Keratinocyte (primary cell): ENCODE results near the gene SLCO3A1. TPM values are rescaled to one million over a fixed set of nuclear protein-coding genes. Genes with fewer than 3 reads are reported as not detected.

ENCODE experiments used
- DNase-seq: peaks from one replicate; pipeline ENCODE4 v3.0.0-alpha.2; 2011; ENCODE audit warnings: low read depth, missing footprints, low spot score
- FAIRE-seq: peaks from 2 replicates; lab custom pipeline; 2011; peaks lifted over from hg19 to GRCh38; lab: Jason Lieb, UNC
- H2AFZ ChIP-seq: 2 replicates; pipeline ENCODE4 v1.6.0; 2012; ENCODE audit warnings: low read length, control low read depth, inconsistent platforms; ENCODE audit not compliant: control insufficient read depth
- H3K27ac ChIP-seq: 2 replicates; pipeline ENCODE4 v1.5.1; 2011; ENCODE audit warnings: low read length; ENCODE audit not compliant: control insufficient read depth, insufficient read depth
- H3K27me3 ChIP-seq: 3 replicates; pipeline ENCODE4 v1.6.0; 2011; ENCODE audit warnings: low read length; ENCODE audit not compliant: control insufficient read depth, insufficient read depth; ENCODE audit errors: extremely low read depth
- H3K36me3 ChIP-seq, 2 experiments: 2 replicates in 1 of 2; 3 replicates in 1 of 2; pipeline ENCODE4 v1.5.1; 2011; ENCODE audit warnings: low read length in 2 of 2, mild to moderate bottlenecking in 1 of 2; ENCODE audit not compliant: control insufficient read depth in 2 of 2, insufficient read depth in 2 of 2; ENCODE audit errors: extremely low read depth in 1 of 2
- H3K4me1 ChIP-seq: 3 replicates; pipeline ENCODE4 v1.5.1; 2011; ENCODE audit warnings: low read length; ENCODE audit not compliant: control insufficient read depth, insufficient read depth; ENCODE audit errors: extremely low read depth
- H3K4me2 ChIP-seq: 3 replicates; pipeline ENCODE4 v1.6.0; 2011; ENCODE audit warnings: low read depth, low read length; ENCODE audit not compliant: control insufficient read depth, insufficient read depth; ENCODE audit errors: extremely low read depth
- H3K4me3 ChIP-seq, 3 experiments: fragments of 200-600 bp in 1 of 3; sonication (generic) in 1 of 3; 2 replicates in 2 of 3; 3 replicates in 1 of 3; pipeline ENCODE4 v1.5.1; 2011 to 2016; ENCODE audit warnings: low read length in 3 of 3, mild to moderate bottlenecking in 3 of 3, control low read depth in 2 of 3, inconsistent platforms in 1 of 3, low read depth in 1 of 3, mixed read lengths in 1 of 3, mixed run types in 1 of 3, moderate library complexity in 1 of 3; ENCODE audit not compliant: control insufficient read depth in 2 of 3, insufficient read depth in 2 of 3; ENCODE audit errors: extremely low read depth in 1 of 3
- H3K79me2 ChIP-seq: 2 replicates; pipeline ENCODE4 v1.6.0; 2012; ENCODE audit warnings: low read length; ENCODE audit not compliant: control insufficient read depth, insufficient read depth
- H3K9ac ChIP-seq: 3 replicates; pipeline ENCODE4 v1.6.0; 2011; ENCODE audit warnings: low read length; ENCODE audit not compliant: control insufficient read depth, insufficient read depth; ENCODE audit errors: extremely low read depth
- H3K9me1 ChIP-seq: 3 replicates; pipeline ENCODE4 v1.6.0; 2011; ENCODE audit warnings: low read length; ENCODE audit not compliant: control insufficient read depth, insufficient read depth; ENCODE audit errors: extremely low read depth
- H3K9me3 ChIP-seq: 2 replicates; pipeline ENCODE4 v1.5.1; 2012; ENCODE audit warnings: low read depth, low read length; ENCODE audit not compliant: control insufficient read depth
- H4K20me1 ChIP-seq: 3 replicates; pipeline ENCODE4 v1.6.0; 2011; ENCODE audit warnings: low read length; ENCODE audit not compliant: control insufficient read depth, insufficient read depth; ENCODE audit errors: extremely low read depth
- CTCF ChIP-seq, 3 experiments: IDR thresholded peaks in 1 of 3; conservative IDR thresholded peaks in 1 of 3; optimal IDR thresholded peaks in 1 of 3; 2 replicates in 2 of 3; 3 replicates in 1 of 3; pipeline versions ENCODE3 to v1.5.1; 2011; ENCODE audit warnings: low read length in 3 of 3, mild to moderate bottlenecking in 3 of 3, moderate library complexity in 2 of 3, control low read depth in 1 of 3, inconsistent platforms in 1 of 3; ENCODE audit not compliant: insufficient read depth in 2 of 3; ENCODE audit errors: extremely low read depth in 1 of 3
- EZH2 ChIP-seq: IDR thresholded peaks from one replicate; pipeline ENCODE4 v1.6.1; 2012; ENCODE audit warnings: inconsistent platforms, mild to moderate bottlenecking, low read length, moderate library complexity
- dilution Hi-C: fragments of 300-500 bp; cut with MboI; formaldehyde crosslinking; loops from one replicate; pipeline ENCODE4 v1.7.0; 2020; ENCODE audit warnings: low sequenced_read_pairs; ENCODE audit not compliant: extremely low pct_ligation_motif_present
- polyA plus RNA-seq, 5 experiments: library from polyadenylated mRNA; depleted of rRNA in 3 of 5; stranded (reverse) in 3 of 5; stranded (forward) in 1 of 5; unstranded in 1 of 5; fragments of >200 nt; gene quantifications; 1 replicate in 1 of 5; 2 replicates in 3 of 5; 3 replicates in 1 of 5; pipeline versions ENCODE4 v1.2.1 to v1.2.3, GENCODE V29; 2011 to 2012; ENCODE audit warnings: missing spikeins in 2 of 5, low read depth in 1 of 5, low replicate concordance in 1 of 5

SLCO3A1 gene
- polyA plus RNA-seq, 1 donor (not counting 4 experiments of a cell fraction or from before 2014, with no cell fraction given): 21.3 TPM

DNA sequence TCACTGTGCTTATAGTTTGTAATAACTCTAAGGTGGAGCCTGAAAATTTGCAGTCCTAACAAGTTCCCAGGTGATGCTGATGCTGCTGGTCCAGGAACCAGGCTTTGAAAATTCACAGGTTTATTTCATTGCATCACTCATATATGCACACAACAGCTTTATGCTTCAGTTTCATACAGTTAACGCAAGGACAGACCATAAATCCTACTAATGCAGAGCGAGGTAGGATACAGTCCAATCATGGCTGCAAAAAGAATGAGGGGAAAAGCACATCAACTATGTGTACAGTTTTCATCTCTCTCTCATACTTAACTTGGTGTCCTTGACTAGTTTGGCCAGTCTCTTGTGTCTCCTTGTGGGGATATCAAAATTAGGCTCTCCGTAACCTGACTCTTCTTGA, 135.1 kb downstream of the SLCO3A1 start:
- Histone ChIP-seq H3K9ac (no peak overlapping the region), H3K9me1 (no peaks in the 10 kb centered on the region), H3K79me2 (peaks cover 27% of the 10 kb centered on the region), H3K4me3 (no peak overlapping the region), H3K4me1 (peaks cover 14% of the 10 kb centered on the region), H3K9me3 (no peaks in the 10 kb centered on the region), H3K27ac (no peak overlapping the region), H3K36me3 (no peaks in the 10 kb centered on the region), H2AFZ (no peak overlapping the region), H3K4me2 (no peak overlapping the region), H4K20me1 (no peaks in the 10 kb centered on the region), H3K27me3 (no peaks in the 10 kb centered on the region)
- dilution Hi-C loops: no loop called here
- TF ChIP-seq EZH2 (no peak), CTCF (optimal IDR thresholded peaks at IDR 0.05 in 1 of 3, IDR thresholded peaks at IDR 0.05 in 1 of 3, conservative IDR thresholded peaks at IDR 0.05 in 1 of 3; ENCODE audit: extremely low read depth in 1 of 3, insufficient read depth in 2 of 3, low read length in 3 of 3) (no peak)
- DNase-seq: no peak
- FAIRE-seq: no peak

- Histone ChIP-seq H3K4me1 (peaks cover 17% of the 10 kb centered on the region), H3K4me3 (no peak overlapping the region), H2AFZ (no peak overlapping the region), H3K9ac (no peak overlapping the region), H3K4me2 (no peak overlapping the region), H3K79me2 (peaks cover 30% of the 10 kb centered on the region), H3K9me1 (no peaks in the 10 kb centered on the region), H4K20me1 (no peaks in the 10 kb centered on the region), H3K9me3 (no peaks in the 10 kb centered on the region), H3K36me3 (no peaks in the 10 kb centered on the region), H3K27me3 (no peaks in the 10 kb centered on the region), H3K27ac (no peak overlapping the region)
- DNase-seq (no peak), FAIRE-seq (no peak)
- TF ChIP-seq EZH2 (no peak), CTCF (optimal IDR thresholded peaks at IDR 0.05 in 1 of 3, IDR thresholded peaks at IDR 0.05 in 1 of 3, conservative IDR thresholded peaks at IDR 0.05 in 1 of 3; ENCODE audit: extremely low read depth in 1 of 3, insufficient read depth in 2 of 3, low read length in 3 of 3) (no peak)
- dilution Hi-C loops: no loop called here
Measured at GRCh38 chr15:91989821-91990220, 136.3 kb downstream of the SLCO3A1 start.
